ENCODE results near the gene WNT1.

DNA sequence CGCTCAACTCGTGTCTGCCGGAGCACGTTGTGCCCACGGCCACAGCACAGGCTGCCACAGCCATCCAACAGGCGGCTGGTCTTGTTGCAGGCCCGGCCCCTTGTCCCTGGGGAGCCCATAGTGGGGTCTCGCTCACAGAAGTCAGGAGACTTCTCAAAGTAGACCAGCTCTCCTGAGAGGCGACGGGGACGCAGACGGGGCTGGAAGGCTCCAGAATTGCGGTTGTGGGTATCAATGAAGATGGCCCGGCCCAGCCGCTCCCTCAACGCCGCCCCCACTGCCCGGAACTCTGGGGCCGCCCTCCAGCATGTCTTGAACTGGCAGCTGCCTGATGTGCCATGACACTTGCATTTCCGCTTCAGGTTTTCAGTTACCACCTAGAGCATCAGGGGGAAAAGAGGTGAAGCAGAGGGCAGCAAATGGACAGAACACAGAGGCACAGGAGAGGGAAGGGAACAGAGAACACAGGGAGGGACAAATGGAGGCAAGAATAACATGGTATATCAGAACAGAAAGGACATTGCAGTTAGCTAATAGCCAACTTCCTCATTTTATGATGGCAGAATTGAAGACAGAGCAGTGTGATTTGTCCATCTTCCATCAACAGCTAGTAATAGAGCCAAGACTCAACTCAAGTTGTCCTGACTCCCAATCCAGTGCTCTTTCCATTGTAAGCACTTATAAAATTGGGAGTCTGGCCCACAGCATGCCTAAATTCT is 11.8 kb upstream of the WNT1 start:
- TF ChIP-seq POLR2A (IDR thresholded peaks at IDR 0.05; ENCODE audit: low read length) (no peak), GATA1 (IDR thresholded peaks at IDR 0.05; ENCODE audit: low read depth, low read length) (no peak)

Measured in erythroblast (primary cell).